GM18502 (cell line): ENCODE results near the gene APOL6.

Experiments used
- ATAC-seq: cut with Tn5 transposase; IDR thresholded peaks from one replicate; pipeline ENCODE4 v1.9.1; 2021; ENCODE audit warnings: mild to moderate bottlenecking; ENCODE audit not compliant: unreplicated experiment, poor library complexity

APOL6 gene, protein sequence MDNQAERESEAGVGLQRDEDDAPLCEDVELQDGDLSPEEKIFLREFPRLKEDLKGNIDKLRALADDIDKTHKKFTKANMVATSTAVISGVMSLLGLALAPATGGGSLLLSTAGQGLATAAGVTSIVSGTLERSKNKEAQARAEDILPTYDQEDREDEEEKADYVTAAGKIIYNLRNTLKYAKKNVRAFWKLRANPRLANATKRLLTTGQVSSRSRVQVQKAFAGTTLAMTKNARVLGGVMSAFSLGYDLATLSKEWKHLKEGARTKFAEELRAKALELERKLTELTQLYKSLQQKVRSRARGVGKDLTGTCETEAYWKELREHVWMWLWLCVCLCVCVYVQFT

DNA sequence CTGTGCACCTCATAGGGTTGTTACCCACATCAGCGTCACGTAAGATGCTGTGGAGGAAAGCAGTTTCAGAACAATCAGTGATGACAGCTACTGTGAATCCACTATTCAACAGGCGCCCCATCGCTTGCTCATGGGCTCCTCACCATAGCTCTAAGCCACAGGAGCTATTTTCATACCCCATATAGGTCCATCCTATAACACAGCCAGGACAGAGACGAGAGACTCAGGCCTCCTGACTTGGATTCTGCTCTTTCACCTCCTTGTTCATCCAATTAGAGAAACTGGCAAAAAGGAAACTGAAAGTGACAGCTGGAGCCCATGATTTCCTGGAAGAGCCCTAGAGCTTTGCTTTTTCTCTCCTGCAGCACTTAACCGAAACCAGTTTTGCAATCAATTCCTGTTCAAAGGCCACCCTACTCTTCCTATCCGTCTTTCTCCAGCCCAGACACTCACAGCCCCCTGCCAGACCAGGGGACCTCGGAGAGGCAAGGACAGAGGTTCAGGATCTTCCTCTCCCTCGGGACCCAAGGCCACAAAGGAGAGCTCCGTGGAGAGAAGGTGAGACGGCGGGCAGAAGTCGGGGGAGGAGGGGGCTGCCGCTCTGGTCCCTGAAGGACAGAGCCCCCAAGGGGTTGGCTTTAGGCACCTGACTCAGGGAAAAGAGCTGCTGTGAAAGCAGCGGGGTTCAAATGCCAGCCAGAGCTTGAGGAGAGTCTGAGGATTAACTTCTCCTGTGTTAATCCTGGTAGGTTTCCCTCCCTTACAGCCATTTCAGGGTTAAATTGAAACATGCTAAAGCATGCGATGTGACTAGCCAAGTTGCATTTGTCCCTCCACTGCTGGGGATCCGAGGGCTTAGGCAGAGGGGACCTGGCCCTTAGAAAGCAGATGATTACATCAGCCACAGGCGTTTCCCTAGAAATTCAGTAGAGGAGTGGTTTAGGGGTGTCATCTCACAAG, at the start of gene APOL6:
Gene APOL6, plus strand, starts transcription at position 381 of the 960 bp plus-strand sequence. CDS start 7,980 bp downstream, outside the sequence.
- ATAC-seq: no peak

DNA sequence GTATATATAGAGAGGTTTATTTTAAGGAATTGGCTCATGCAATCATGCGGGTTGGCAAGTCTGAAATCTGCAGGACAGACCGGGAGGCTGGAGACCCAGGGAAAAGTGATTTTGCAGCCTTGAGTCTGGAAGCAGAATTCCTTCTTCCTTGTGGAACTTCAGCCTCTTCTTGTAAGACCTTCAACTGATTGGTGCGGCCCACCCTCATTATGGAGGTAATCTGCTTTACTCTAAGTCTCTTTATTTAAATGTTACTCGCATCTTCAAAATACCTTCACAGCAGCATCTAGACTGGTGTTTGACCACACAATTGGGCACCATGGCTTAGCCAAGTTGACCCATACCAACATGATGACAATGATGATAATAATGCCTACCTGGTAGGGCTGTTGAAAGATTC, 48.9 kb upstream of the APOL6 start:
- no peak for ATAC-seq

DNA sequence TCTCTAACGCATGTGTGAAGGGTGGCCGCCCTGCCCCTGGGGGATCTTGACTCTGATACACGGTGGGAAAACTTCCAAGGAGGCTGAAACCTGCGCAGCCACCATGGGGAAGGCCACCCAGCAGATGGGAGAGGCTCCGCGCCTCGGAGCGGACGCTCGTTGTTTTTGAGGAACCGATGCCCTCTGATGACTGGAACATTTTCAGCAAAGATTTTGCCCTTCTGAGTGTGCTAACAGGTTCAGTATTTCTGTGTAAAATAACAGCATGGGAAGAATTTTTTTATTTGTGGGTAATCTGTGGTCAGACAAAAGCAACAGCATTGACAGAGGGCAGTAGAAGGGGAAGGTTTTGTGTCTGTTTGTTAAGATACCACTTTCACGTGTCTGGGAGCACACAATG, 47.8 kb upstream of the APOL6 start:
- no peak for ATAC-seq

DNA sequence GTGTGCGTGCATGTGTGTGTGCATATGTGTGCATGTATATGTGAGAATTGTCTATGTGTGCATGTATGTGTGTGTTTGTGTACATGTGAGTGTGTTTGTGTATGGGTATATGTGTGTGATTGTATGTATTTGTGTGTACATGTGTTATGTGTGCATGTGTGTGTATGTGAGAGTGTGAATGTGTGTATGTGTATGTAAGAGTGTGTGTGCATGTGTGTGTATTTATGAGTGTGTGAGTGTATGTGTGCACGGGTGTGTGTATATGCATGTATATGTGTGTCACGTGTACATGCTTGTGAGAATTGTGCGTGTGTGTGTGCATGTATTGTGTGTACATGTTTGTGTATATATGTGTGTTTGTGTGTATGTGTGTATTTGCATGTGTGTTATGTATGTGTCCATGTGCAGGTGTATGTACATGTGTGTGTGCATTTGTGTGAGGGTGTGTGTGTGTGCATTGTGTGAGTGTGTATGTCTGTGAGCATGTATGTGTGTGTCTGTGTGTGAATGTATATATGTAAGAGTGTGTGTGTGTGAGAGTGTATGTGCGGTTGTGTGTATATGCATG, 47.1 kb upstream of the APOL6 start:
- no peak for ATAC-seq

DNA sequence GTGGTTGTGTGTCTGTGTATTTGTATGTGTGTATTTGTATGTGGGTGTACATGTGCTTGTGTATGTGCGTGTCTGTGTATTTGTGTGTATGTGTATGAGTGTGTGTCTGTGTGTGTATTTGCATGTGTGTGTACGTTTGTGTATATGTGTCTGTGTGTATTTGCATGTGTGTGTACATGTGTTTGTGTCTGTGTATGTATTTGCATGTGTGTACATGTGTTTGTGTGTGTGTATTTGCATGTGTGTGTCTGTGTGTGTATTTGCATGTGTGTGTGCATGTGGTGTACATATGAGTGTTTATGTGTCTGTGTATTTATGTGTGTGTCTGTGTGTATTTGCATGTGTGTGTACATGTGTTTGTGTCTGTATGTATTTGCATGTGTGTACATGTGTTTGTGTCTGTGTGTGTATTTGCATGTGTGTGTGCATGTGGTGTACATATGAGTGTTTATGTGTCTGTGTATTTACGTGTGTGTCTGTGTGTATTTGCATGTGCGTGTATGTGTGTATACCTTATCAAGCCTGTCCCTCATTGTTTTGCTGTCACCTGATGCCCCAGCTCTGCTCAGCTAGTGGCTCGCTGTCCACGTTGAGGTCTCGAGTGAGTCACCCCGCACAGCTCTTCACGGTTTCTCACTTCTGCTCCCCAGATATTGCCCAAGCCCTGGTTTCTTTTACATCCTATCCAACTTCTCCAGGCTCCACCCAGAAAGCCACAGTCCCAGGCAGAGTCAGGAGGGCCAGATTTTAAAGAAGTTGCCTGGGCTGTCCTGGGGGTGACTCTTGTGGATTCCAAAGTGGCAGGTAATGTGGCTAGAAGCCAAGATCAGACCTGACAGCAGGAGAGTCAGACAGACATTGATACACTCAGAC, 46.3 kb upstream of the APOL6 start:
- ATAC-seq: no peak

DNA sequence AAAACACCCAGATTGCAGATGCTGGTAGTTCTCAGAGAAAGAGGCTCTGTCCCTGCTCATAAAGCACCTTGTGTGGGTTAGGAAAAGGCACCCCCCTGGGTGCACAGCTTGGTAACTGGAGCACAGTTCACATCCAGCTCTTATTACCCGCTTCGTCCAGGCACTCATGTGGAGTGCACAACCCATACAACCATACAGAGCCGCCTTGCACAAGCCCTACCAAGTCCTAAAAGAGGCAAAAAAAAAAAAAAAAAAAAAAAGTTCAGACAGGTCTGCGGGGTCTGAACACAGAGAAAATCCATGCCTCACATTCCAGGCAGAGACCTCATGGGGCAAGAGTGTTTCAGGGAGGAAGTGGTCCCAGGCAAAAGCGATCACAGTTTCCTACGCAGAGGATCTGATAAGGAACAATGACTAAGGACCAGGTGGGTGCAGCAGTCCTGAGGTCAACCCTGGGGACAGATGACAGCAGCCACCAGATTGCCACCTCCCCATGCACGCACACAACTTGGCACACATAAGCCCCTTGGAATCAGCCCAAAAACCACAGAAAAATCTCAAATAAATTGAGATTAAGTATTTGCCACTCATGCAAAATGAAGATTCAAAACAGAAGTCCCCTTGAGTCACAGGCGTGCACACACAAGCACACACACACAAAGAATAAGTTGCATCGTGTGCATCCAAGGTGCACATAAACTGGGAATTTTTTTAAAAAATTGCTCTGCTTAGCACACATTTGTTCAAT, 43.5 kb upstream of the APOL6 start:
- ATAC-seq: no peak

DNA sequence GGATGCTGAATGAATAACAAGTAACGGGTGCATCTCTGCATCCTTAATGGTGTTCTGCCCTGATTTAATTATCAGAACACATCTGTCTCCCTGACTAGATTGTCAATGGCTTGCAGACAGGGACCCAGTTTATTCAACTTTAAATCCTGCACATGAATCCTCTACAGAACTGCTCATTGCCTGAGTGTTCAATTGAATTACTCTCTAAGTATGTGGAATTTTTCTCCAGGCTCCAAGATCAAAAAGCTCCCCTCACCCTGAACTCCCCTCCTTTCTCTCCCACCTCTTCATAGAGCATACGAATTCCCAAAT, 42.9 kb upstream of the APOL6 start:
- no peak for ATAC-seq

DNA sequence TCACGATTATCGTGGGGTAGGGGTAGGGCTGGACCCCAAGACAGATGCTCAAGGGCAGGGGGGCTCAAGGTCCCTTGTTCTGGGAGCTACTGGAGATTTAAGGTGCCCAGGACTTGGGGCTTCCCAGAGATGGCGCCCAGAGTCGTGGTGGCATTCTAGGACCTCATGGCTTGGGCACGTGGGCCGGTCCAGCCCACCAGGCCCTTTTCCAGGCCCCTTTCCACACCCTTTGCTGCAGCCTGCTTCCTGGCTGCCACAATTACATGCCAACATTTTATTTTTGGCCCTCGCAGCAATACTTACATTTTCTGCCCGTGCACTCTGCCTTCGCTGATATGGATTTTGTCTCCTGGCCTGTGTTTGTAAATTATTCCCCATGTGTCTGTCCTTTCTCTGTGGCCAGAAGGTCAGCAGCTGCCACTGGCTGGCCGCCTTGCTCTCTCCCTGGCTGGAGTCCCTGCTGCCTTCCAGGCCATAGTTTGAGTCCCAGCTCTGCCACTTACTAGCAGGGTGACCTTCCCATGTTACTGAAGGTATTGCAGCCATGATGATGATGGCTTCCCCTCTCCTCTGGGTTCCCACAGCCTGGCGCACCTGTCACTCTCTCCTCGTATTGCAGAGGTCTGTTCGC, 42.3 kb upstream of the APOL6 start:
- ATAC-seq: no peak

DNA sequence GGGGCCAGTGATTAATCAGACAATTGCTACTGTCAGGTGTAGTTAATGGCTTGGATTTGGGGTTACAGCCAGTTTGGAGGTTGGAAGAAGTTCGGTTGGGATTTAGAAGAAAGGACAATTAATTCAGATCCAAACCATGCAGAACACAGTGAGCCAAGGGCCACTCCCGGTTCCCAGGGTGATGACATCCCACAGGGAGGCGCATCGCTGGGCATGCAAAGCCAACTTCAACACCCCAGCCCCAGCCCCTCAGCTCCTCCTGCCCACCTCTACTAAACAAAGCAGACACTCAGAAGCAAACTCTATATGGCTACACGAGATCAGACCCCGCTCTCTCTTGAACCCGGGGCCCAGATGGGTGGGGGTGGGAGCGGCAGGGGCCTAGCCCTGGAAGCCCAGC, 41.3 kb upstream of the APOL6 start:
- ATAC-seq: no peak

DNA sequence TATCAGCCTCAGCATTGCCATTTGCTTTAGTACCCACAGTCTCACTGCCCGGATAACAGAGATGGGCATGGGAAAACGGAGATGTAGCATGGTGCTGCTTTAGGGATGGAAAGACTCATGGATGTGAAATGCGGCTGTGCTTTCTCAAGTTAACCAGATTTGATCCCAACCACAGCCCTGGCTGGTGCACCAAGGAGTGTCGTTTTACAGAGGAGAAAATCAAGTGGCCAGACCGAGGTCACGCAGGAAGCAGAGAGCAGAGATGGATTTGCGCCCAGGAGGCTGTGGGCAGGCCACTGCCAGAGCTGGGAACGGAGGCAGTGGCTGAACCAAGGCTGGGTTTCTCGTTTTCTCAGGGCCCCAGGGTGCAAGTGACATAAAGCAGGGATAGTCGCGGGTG, 40.2 kb upstream of the APOL6 start:
- no peak for ATAC-seq

DNA sequence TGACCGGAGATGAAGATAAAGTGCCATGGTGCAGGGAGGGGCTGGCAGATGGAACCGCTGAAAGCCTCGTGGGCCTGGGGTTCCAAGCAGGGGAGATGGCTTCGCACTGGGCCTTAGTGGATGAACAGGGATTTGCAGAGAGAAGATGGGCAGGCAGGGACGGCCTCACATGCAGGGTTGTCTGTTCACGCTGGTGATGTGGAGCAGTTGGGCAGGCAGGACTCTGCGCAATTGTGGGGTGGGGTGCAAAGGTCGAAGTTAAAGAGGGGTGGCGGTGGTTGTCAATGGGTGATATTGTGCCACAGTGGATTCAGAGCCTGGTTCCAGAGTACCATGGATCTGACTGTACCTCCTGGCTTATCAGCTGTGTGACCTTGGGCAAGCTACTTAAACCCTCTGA, 39.0 kb upstream of the APOL6 start:
- ATAC-seq: no peak

DNA sequence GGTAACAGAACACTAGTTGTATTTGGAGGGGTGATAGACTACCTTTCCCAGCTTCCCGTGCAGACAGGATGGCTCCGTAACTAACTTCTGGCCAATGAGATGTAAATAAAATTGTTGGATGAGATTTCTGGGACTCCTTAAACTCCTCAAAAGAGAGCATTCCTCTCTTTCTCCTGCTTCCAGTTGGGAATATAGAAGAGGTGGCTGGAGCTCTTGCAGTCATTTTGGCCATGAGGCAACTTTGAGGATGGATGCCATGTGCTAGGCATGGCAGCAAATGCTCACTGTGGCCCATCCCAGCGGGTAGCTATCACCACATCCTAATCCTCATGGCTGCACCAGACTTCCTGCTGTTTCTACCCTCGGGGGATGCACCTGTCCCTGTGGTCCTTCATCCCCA, 38.5 kb upstream of the APOL6 start:
- no peak for ATAC-seq

DNA sequence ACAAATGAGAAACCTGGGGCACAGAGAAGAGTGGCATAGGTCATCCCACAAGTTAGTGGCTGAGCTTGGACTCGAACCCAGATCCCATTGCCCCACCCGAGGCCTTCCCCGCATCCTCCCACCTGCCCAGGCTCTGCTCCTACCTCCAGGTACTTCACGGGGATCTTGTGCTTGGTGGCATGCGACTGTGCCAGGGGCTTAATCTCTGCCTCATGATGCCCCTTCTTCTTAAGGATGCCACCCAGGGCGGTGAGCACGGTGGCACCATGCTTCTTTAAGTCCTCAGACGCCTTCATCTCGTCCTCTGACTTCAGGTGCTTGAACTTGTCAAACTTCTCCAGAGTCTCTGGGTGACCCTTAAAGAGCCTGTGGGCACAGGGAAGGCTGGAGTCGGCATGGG, 37.5 kb upstream of the APOL6 start:
- no peak for ATAC-seq

DNA sequence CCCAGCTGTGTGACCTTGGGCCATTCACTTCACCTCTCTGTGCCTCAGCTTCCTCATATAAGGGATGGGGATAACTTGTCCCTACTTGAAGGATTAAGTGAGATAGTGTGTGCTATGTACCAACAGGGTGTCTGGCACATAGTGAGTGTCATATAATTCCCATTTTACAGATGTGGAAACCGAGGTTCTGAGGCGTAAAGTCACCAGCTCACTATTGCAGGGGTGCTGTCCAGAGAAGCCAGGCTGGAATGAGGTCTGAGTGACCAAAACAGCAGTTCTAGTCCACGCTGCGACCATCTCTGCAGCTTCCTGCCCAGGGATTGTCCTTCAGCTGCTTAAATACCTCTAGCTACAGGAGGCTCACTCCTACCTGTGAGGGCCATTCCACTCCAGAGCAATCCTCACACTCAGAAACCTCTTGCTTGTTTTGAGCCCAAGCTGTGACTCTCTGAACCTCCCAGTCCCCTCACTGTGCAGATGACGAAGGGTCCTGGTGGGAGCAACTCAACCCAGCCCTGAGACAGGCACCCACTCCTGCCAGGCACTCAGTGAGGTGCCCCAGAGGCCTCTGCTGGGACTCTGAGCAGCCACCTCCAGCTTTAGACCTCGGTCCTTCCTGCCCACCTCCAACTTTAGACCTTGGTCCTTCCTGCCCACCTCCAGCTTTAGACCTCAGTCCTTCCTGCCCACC, 36.9 kb upstream of the APOL6 start:
- ATAC-seq: no peak

DNA sequence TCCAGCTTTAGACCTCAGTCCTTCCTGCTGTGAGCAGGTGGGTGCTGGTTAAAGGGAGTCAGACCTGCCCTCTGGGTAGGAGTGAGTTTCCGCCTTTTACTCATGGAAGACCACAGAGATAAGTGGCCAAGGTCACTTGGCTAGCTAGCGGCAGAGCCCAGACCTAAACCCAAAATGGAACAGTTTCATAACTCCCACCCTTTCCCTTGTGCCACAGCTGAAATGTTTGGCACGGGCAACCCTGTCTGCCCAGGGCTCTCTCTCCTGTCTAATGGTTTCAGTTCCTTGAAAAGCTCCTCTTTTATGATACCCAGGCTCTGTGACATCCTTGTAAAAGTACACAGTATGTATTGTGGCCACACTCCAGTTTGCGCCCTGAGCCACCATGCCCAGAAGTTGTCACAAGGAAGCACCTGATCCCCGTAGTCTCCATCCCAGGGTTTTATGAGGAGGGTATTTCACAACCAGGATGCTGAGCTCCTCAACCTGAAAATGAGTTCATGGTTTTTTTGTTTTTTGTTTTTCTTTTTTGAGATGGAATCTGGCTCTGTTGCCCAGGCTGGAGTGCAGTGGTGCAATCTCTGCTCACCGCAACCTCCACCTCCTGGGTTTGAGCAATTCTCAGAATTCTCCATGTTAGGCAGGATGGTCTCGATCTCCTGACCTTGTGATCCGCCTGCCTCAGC, 36.2 kb upstream of the APOL6 start:
- ATAC-seq: no peak

DNA sequence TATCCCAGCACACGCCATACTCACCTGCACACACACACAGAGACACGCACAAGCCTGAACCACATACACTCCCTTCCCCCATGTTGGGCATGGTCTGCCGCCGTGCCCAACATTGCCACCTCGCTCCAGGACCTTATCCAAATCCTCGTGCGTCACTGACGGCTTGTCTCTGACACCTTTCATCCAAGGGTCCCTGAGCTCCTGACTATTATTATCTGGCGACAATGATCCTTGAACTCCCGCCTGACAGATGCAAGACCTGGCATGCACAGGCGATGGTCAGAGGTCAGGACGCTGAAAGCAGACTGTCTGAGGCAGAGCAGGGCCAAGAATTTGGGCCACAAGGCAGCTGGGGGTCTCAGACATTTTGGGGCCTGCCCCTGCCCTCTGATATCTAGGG, 35.3 kb upstream of the APOL6 start:
- no peak for ATAC-seq

DNA sequence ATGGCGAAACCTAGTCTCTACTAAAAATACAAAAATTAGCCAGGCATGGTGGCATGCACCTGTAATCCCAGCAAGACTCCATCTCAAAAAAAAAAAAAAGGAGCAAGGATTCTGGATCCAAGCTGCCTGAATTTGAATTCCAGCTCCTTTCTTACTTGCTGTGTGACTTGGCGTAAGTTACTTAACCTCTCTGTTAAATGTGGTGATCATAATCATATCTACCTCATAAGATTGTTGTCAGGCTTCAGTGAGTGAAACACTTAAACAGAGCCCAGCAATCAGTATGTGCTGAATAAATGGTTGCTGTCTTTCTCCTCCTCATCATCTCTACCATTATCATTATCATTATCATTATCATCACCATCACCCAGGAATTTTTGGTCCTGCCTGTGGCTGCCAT, 33.8 kb upstream of the APOL6 start:
- ATAC-seq: no peak

DNA sequence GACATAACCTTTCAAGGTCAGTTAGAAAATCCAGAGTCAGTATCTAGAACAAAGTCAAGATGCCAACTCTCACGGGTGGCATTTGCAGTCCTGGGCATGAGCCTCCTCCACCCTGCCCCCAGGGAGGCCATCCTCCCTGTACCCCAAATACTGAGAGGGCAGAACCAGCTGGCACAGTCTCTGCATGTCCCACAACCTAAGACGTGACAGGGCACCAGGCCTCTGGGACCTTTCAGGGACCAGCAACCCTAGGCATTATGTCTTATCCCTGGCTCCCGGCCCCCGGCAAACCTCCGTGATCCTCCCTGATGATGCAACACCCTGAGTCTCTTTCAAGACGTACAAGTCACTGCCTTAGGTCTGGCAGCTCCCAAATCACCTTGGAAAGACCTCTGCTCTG, 33.1 kb upstream of the APOL6 start:
- ATAC-seq: no peak
